Omental fat pad (tissue), 4 donors: ENCODE results near the gene CDC5L. TPM values are rescaled to one million over a fixed set of nuclear protein-coding genes. Genes with fewer than 3 reads are reported as not detected.

Experiments
- ATAC-seq: fragments of 150-250 bp; one replicate; pipeline ENCODE4 v1.9.1; 2016; ENCODE audit warnings: mild to moderate bottlenecking, moderate library complexity; ENCODE audit not compliant: low FRiP score
- DNase-seq: peaks from one replicate; pipeline ENCODE4 v3.0.0-alpha.2; 2019; ENCODE audit warnings: low spot score
- total RNA-seq, 4 donors: library from RNA; depleted of rRNA; stranded (reverse); fragments of >200 nt; gene quantifications; one replicate each; pipeline ENCODE4 v1.1.0, GENCODE V29; 2016
- TF ChIP-seq, protein P1 (sequence below), 3 donors: fragments of 450-650 bp; IDR thresholded peaks; one replicate each; pipeline ENCODE4 v1.5.1; 2016 to 2017; ENCODE audit warnings: antibody characterized with exemption in 3 of 3, mild to moderate bottlenecking in 3 of 3, moderate library complexity in 2 of 3

CDC5L gene
- total RNA-seq, 4 donors from 2014 or later = 14.6 to 21.4 (median 17.3) TPM

- ATAC-seq (no peak), DNase-seq (no peak)
- TF ChIP-seq, protein P1, sequence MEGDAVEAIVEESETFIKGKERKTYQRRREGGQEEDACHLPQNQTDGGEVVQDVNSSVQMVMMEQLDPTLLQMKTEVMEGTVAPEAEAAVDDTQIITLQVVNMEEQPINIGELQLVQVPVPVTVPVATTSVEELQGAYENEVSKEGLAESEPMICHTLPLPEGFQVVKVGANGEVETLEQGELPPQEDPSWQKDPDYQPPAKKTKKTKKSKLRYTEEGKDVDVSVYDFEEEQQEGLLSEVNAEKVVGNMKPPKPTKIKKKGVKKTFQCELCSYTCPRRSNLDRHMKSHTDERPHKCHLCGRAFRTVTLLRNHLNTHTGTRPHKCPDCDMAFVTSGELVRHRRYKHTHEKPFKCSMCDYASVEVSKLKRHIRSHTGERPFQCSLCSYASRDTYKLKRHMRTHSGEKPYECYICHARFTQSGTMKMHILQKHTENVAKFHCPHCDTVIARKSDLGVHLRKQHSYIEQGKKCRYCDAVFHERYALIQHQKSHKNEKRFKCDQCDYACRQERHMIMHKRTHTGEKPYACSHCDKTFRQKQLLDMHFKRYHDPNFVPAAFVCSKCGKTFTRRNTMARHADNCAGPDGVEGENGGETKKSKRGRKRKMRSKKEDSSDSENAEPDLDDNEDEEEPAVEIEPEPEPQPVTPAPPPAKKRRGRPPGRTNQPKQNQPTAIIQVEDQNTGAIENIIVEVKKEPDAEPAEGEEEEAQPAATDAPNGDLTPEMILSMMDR (IDR thresholded peaks at IDR 0.05) = no peak
Measured at GRCh38 chr6:44457596-44457995, 70.1 kb downstream of the CDC5L start.

DNA sequence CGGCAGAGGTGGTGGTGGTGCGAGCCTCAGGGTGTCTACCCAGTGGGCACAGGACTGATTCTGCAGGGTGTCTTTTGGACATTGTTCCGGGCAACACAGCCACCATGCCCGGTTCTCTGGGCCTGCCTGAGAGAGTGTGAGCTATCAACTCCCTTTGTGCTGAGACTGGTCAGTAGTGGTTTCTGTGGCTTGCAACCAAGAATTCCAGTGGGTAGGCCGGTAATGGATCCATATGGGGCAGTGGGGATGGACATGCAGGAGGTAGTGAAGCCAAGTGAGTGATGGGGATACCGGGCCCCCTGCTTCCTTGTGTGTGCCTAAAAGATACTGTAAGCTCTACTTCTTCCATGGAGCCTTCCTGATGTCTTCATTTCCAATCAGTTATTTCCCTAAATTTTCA lies 71.0 kb downstream of the CDC5L start:
- no peak for ATAC-seq
- TF ChIP-seq, protein P1 (IDR thresholded peaks at IDR 0.05) = no peak
- DNase-seq = no peak

GRCh38 chr6:44462335-44462734 lies 74.8 kb downstream of the CDC5L start:
- TF ChIP-seq, protein P1 (IDR thresholded peaks at IDR 0.05) = no peak
- ATAC-seq = no peak
- no peak for DNase-seq

DNA sequence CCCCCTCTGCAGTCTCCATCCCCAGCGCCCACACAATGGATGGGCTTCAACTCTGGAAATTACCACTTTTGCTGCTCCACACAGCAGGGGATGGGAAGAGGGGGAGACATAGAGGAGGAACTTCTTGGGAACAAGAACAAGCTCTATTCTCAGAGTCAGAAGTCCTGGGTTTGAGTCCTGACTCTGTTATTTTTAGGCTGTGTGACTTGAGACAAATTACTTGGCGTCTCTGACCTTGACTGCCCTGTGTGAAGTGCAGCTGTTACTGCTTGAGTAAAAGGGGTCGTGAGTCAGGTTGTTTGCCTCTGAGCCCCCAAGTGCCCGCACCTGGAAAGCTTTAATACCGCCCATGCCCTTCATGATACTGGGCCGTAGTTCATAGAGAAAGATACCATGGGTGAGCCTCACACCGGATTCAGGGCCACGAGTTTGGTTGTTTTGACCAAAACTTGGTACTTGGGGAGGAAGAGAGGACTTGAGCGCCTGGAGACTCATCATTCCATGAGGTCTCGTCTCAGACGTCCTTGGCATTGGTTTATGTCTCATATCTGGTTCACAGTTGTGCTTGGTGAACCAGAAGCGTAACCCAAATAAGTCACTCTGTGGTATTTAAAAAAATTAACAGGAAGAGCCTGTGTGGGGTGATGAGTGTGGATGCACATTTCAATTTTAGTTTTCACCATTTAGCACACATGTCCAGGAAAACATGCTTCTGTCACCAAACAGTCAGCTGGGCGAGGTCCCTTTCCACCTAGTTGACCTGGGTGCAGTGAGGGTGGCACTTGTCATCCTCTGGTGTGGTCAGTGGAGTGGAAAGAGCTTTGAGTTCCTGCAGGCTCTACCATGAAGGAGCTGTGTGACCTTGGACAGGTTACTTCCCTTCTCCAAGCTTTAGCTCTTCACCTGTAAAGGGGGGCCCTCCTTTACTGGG lies 75.6 kb downstream of the CDC5L start:
- DNase-seq = no peak
- ATAC-seq = no peak
- TF ChIP-seq, protein P1 (IDR thresholded peaks at IDR 0.05) = no peak

DNA sequence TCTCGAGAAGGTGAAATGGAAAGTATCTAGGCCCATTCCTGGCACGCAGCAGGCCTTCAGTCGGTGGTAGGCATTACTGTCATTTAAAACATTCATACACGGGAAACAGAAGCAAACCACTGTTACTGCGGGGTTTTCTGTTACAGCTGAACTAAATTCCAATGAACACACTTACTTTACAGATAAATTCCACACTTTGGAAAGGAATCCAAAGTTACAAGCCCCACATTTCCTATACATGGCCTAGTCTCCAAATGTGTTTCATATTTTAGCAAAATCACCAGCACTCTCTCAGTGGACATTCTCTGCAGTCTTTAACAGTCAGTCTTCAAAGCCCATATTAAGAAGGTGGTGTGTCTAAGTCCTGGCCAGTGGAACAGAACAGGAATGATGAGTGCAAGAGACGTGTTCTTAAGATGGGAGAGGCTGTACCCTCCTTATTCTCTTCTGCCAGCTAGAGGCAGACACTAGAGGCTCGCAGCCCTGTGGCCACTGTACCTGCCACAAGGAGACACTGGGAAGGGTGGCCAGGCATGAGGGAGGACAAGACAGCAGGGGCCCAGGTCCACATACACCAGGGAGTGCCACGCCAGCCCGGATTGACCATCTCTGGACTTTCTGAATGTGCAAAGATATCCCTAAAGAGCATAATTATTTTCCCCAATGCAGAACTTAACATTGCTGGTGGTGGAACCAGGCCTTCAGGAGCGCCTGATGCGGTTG lies 76.4 kb downstream of the CDC5L start:
- DNase-seq = no peak
- TF ChIP-seq, protein P1 (IDR thresholded peaks at IDR 0.05) = no peak
- ATAC-seq = no peak

DNA sequence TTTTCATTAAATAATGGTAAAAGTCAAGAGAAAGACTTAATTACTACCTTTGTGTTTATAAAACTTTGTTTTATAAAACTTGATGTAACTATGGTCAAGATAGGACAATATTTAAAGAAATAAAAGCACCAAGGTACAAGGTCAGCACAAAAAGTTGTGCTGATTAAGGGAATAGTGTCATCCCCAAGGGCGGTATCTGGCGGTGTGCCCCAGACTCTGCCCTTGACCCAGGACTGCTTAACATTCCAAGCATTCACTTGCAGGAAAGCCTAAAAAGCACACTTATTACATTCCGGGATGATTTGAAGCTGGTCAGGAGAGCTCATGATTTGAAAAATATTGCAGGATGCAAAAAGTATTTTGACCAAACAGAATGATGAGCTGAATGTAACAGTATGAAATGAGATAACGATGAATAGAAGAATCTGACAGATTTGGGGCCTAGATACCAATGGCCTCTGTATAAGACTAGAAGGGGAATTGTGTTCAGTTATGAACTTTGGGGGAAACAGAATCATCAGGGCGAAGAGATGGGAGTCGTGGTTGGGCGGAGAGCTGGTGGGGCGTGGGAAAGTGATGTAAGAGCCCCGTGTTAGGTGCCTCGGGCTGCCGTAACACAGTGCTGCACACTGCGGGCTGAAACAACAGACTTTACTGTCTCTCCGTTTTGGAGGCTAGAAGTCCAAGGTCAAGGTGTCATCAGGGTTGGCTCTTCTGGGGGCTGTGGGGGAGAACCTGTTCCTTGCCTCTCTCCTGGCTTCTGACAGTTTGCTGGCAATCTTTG lies 77.2 kb downstream of the CDC5L start:
- peak; percentile 81 for ATAC-seq
- DNase-seq = no peak
- TF ChIP-seq, protein P1 (IDR thresholded peaks at IDR 0.05) = no peak
